ENCODE results near the gene TBC1D5.
A peak's percentile ranks its signal among the peaks of the same experiment; 100 is the strongest.
"Not testable (repeated sequence)": the region's sequence is repeated elsewhere in the genome, so short reads cannot be mapped to it uniquely, and the experiment has no call there.

TBC1D5 gene

GRCh38 chr3:17394541-17395155 lies 347.8 kb downstream of the TBC1D5 start:
- no peak for DNase-seq

GRCh38 chr3:17392516-17392915 lies 349.9 kb downstream of the TBC1D5 start:
- not testable (repeated sequence) for DNase-seq

DNA sequence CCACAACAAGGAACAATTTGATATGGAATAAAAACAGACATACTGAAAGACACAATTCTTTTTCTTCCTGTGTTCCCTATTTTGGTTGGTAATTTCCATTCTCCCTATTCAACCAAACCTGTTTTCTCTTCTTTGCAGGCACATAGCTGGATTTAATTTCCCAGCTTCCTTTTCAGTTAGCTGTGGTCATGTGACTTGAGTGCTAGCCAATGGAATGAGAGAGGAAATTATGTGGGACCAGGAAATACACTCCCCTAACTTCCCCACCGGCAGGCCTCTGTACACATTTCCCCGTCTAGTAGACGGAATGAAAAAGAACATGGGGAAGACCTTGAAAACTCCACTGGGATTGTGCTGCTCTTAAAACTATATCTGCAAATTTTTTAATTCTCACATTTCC lies 351.6 kb downstream of the TBC1D5 start:
- no peak for DNase-seq

- DNase-seq = no peak
These were observed 355.3 kb downstream of the TBC1D5 start for GRCh38 chr3:17387108-17387507.

DNA sequence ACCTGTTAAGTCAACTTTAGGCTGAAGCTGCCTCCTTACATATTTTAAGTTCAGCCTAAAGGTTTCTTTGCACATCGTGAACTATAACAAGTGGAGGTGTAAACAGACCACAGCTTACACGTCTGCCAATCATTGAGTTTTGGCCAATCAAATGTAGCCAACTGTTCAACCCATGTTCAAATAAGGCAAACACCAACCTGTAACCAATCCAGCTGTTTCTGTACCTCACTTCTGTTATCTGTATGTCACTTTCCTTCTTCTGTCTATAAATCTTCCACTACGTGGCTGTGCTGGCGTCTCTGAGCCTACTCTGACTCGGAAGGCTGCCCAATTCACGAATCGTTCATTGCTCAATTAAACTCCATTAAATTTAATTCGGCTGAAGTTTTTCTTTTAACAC lies 356.0 kb downstream of the TBC1D5 start:
- no peak for DNase-seq

- DNase-seq = no peak
These were observed 357.7 kb downstream of the TBC1D5 start for GRCh38 chr3:17384567-17385296.

DNA sequence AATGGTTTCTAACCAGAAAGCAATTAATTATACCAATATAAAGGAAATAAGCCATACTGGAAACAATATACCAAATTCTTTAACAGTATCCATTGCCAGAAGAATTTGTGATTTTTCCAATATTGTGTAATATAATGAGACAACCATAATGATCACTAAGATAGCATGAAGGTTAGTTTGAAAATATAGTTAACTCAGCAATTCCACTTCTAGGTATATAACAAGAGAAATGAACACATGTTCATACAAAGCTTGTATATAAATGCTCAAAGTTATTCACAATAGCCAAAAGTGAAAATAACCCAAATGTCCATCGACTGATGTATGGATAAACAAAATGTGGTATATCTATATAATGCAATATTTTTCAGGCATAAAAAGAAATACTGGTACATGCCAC lies 369.1 kb downstream of the TBC1D5 start:
- no peak for DNase-seq

DNA sequence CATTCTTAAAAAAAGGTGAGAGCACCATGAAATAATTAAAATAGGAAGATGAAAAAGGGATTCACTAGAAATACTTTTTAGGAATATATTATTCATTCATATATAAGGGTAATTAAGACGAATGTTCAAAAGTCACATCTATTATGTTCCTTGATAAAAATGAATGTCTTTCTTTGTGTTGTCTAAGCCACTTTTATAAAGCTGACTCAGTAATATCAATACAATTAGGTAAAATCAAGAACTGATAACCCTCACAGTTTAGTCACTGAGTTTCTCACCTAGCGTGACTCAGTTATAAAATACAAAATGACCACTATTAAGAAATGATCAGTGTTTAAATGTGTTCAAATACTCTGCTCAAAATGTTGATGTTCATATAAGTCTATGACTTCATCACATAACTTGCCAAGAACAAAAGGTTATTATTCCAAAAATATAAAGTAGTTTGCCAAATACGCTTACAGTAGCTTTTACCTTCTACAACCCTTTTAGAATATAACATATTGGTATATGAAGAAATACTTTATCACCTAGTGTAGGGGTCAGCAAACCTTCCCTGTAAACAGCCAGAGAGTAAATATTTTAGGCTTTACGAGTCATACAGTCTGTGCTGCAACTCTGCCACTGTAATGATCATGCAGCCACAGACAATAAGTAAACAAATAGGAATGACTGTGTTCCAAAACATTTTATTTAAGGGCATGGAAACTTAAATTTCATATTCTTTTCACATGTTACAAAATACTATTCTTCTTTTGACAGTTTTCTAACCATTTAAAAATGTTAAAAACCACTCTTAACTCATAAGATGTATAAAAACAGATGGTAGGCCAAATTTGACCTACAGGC lies 369.8 kb downstream of the TBC1D5 start:
- DNase-seq = no peak

DNA sequence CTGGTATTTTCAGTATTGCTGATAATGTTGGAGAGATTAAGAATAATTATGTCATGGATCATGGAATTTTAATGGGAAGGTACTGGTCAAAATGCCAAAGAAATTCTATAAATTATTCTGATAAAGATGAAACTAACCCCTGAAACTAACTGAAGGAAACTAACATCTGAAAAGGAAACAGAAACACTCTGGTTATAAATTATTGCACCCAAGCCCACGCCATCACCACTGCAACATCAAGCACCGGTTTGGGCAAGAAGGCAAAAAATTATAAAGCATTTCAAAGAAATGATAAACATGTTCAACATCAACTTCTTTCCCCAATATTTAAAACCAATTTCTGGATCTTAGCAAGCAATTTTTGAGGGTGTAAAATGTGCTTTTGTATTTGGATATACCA lies 372.5 kb downstream of the TBC1D5 start:
- no peak for DNase-seq

- DNase-seq = no peak
These were observed 375.3 kb downstream of the TBC1D5 start for GRCh38 chr3:17367171-17367570.

- no peak for DNase-seq
These were observed 381.4 kb downstream of the TBC1D5 start for GRCh38 chr3:17360991-17361390.

- DNase-seq = no peak
These were observed 382.5 kb downstream of the TBC1D5 start for GRCh38 chr3:17359911-17360310.

DNA sequence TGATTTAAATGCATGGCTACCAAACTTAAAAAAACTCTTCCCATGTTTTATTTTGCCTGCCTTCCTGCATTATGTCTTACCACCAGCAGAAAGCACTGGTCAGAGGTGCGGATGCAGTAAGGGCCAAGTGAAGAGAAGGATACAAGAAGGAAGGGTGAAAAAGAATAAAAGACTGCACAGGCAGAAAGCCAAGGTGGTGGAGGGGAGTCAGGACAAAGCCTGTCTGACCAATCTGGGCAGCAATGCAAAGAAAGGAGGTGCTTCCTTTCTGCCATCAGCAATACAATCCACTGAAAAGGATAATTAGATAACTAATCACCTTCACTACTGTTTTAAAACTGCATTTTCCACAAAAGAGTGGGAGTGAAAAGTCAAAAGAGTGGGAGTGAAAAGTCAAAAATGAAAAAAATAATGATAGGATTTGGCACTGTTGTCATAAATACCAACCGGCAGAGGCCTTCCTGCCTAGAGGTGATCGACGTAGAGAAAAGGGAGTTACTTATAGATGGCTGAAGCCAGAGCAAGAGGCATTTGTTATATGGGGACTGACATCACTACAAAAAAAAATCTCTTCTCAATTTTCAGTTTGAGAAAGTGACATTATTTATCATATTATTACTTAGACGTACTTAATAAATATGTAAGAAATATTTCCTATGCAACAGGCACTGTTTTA lies 385.3 kb downstream of the TBC1D5 start:
- no peak for DNase-seq

DNA sequence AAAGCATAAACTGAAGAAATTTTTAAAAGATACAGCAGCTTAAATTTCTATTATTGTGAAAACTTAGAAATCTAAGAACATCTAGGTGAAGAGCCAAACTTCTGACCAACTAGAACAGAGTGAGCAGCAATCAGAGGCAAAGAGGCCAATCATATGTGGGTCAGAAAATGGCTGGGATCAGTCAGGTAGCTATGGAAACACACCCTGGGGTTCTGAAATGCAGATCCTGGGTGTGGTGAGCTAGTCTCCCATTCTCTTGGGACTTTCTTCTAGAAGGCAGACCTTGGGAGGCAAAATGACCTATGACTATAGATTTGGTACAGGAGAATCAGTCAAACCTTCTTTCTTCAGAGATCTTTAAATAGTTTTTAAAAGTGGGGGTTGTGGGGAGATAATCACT lies 385.8 kb downstream of the TBC1D5 start:
- no peak for DNase-seq

GRCh38 chr3:17355591-17355990 lies 386.8 kb downstream of the TBC1D5 start:
- DNase-seq = no peak

GRCh38 chr3:17354341-17354740 lies 388.1 kb downstream of the TBC1D5 start:
- no peak for DNase-seq

DNA sequence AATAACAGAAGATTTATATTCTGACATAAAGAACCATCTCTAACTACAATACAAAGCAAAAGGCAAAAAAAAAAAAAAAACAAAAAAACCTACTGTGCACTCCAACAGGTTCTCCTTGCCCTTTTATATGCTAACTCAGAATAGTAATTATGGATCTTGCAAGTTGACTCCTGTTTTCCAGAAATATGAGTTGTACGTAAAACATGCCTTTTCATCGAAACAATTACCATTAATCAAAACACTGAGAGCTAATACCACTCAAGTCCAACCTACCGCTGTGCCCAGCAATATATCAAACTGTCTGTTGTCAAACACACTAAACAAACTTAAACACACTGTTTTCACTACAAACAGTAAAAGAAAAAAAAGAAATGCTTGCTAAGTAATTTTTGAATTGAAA lies 389.8 kb downstream of the TBC1D5 start:
- peak; percentile 37 for DNase-seq

DNA sequence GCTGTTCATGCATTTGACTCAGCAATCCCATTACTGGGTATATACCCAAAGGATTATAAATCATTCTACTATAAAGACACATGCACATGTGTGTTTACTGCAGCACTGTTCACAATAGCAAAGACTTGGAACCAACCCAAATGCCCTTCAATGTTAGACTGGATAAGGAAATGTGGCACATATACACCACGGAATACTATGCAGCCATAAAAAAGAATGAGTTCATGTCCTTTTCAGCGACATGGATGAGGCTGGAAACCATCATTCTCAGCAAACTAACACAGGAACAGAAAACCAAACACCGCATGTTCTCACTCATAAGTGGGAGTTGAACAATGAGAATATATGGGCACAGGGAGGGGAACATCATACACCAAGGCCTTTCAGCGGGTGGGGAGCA lies 391.2 kb downstream of the TBC1D5 start:
- not testable (repeated sequence) for DNase-seq

- no peak for DNase-seq
These were observed 393.3 kb downstream of the TBC1D5 start for GRCh38 chr3:17349093-17349492.

DNA sequence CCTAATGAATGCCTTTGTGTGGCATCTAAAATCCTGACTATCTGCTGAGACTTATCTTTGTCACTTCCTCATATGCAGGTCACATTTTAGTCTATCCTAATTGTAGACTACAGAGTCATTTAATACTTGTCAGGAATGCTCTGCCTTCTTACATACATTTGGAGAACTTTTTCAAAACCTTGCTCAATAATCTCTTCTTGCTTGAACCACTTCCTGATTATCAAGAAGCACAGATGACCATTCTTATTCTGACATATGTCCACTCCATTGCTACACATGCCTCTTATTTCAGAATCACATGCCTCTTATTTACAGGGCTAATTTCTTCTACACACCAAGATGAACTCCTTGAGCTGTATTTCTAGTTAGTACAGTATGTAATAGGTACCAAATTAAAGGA lies 400.3 kb downstream of the TBC1D5 start:
- no peak for DNase-seq

- no peak for DNase-seq
These were observed 401.7 kb downstream of the TBC1D5 start for GRCh38 chr3:17340693-17341092.

DNA sequence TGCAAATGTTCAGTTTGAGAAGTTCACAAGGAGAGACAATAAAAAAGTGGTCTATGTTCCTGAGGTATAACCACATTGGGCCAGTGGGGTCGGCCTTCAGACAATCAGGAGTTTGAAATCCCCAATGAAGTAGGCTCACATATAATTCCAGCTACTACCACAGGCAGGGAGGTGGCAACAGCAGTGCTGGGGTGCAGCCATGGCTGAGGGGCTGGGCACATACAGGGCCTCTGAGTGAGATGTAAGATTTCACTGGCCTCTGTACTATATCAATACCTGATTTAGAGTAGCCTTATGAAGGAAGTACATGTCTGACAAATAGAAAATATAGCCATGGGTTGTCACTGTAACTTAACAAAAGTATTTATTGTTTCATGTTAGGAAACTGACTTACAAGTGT lies 402.2 kb downstream of the TBC1D5 start:
- no peak for DNase-seq

- peak; percentile 2 for DNase-seq
These were observed 403.3 kb downstream of the TBC1D5 start for GRCh38 chr3:17339132-17339575.
